Stimulated activated naive CD8-positive, alpha-beta T cell treated with anti-CD3 and anti-CD28 coated beads, Interleukin-15, Interleukin-2, amounts not matched to agents 100 U/mL and 50 U/mL, for 24 hours (primary cell): ENCODE measurements around the gene RUVBL1.
"Not testable (repeated sequence)": the region's sequence is repeated elsewhere in the genome, so short reads cannot be mapped to it uniquely, and the experiment has no call there.

Experiments used
- ATAC-seq: fragments of 150-1000 bp; cut with Tn5 transposase; one replicate; pipeline ENCODE4 v1.10.0; 2021
- DNase-seq: peaks from one replicate; pipeline ENCODE4 v3.0.0; 2021

Gene RUVBL1

GRCh38 chr3:128123538-128124368 is at the start of gene RUVBL1:
TSS of gene RUVBL1 (minus strand) at chr3:128123812. CDS start at chr3:128123724, 88 bp downstream.
- DNase-seq (peak; percentile 97), ATAC-seq (peak; percentile 100)

- no peak for ATAC-seq
Measured at GRCh38 chr3:128173200-128173599, 49.6 kb upstream of the RUVBL1 start.

GRCh38 chr3:128170866-128171516 is 47.4 kb upstream of the RUVBL1 start:
- no peak for ATAC-seq
- no peak for DNase-seq

More at GRCh38 chr3:128173200-128173599, 49.6 kb upstream of the RUVBL1 start:
- DNase-seq: no peak

- ATAC-seq: no peak
Measured at GRCh38 chr3:128168836-128169235, 45.2 kb upstream of the RUVBL1 start.

GRCh38 chr3:128167973-128168674 is 44.5 kb upstream of the RUVBL1 start:
- DNase-seq (no peak), ATAC-seq (no peak)

More at GRCh38 chr3:128168836-128169235, 45.2 kb upstream of the RUVBL1 start:
- no peak for DNase-seq

GRCh38 chr3:128167646-128167972 is 44.0 kb upstream of the RUVBL1 start:
- DNase-seq (no peak), ATAC-seq (no peak)

GRCh38 chr3:128166971-128167453 is 43.4 kb upstream of the RUVBL1 start:
- ATAC-seq (no peak), DNase-seq (no peak)

- ATAC-seq (no peak), DNase-seq (no peak)
Measured at GRCh38 chr3:128163432-128163831, 39.8 kb upstream of the RUVBL1 start.

GRCh38 chr3:128160661-128161060 is 37.0 kb upstream of the RUVBL1 start:
- DNase-seq (no peak), ATAC-seq (no peak)

GRCh38 chr3:128155616-128156360 is 32.2 kb upstream of the RUVBL1 start:
- no peak for DNase-seq
- ATAC-seq: no peak

GRCh38 chr3:128154354-128154753 is 30.7 kb upstream of the RUVBL1 start:
- ATAC-seq, DNase-seq: not testable (repeated sequence)

GRCh38 chr3:128153156-128154041 is 29.8 kb upstream of the RUVBL1 start, which contains the start of gene EEFSEC:
TSS of gene EEFSEC (plus strand) at chr3:128153481. CDS start at chr3:128153508, 27 bp downstream.
- ATAC-seq (peak; percentile 97), DNase-seq (peak; percentile 91)

- DNase-seq (no peak), ATAC-seq (no peak)
Measured at GRCh38 chr3:128152419-128153155, 29.0 kb upstream of the RUVBL1 start.

GRCh38 chr3:128151758-128152274 is 28.2 kb upstream of the RUVBL1 start:
- no peak for DNase-seq
- ATAC-seq: no peak

GRCh38 chr3:128149650-128150049 is 26.0 kb upstream of the RUVBL1 start:
- ATAC-seq: no peak
- DNase-seq: no peak

GRCh38 chr3:128146201-128146600 is 22.6 kb upstream of the RUVBL1 start:
- ATAC-seq (no peak), DNase-seq (no peak)

GRCh38 chr3:128145279-128145678 is 21.7 kb upstream of the RUVBL1 start:
- DNase-seq (no peak), ATAC-seq (no peak)

GRCh38 chr3:128144512-128145187 is 21.0 kb upstream of the RUVBL1 start:
- no peak for ATAC-seq

GRCh38 chr3:128143496-128143895 is 19.9 kb upstream of the RUVBL1 start:
- DNase-seq: no peak
- ATAC-seq: no peak

More at GRCh38 chr3:128144512-128145187, 21.0 kb upstream of the RUVBL1 start:
- no peak for DNase-seq
